Activated CD4-positive, CD25-positive, alpha-beta regulatory T cell (primary cell): ENCODE data around the gene LYPD8.
"Not testable (repeated sequence)": the region's sequence is repeated elsewhere in the genome, so short reads cannot be mapped to it uniquely, and the experiment has no call there.

Source experiments
- DNase-seq, 4 experiments: peaks; one replicate each; lab custom pipeline; 2025; lab: John Stamatoyannopoulos, UW

The LYPD8 gene

GRCh38 chr1:248755517-248755916 lies at the start of gene LYPD8:
TSS of gene LYPD8 (minus strand) at chr1:248755759. CDS start at chr1:248751081, 4,678 bp downstream.
- DNase-seq: no peak

GRCh38 chr1:248804771-248805681 lies 49.5 kb upstream of the LYPD8 start:
- no peak for DNase-seq

- not testable (repeated sequence) for DNase-seq
These were observed 47.9 kb upstream of the LYPD8 start for GRCh38 chr1:248803501-248803900.

GRCh38 chr1:248802454-248802853 lies 46.9 kb upstream of the LYPD8 start:
- no peak for DNase-seq

- no peak for DNase-seq
These were observed 44.9 kb upstream of the LYPD8 start for GRCh38 chr1:248800459-248800858.

GRCh38 chr1:248798791-248799190 lies 43.2 kb upstream of the LYPD8 start:
- no peak for DNase-seq

GRCh38 chr1:248794663-248795062 lies 39.1 kb upstream of the LYPD8 start:
- not testable (repeated sequence) for DNase-seq

- DNase-seq: no peak
These were observed 38.0 kb upstream of the LYPD8 start for GRCh38 chr1:248793592-248793991.

- no peak for DNase-seq
These were observed 36.8 kb upstream of the LYPD8 start for GRCh38 chr1:248792342-248792741.

- DNase-seq: no peak
These were observed 35.5 kb upstream of the LYPD8 start for GRCh38 chr1:248791010-248791409.

GRCh38 chr1:248790456-248790855 lies 34.9 kb upstream of the LYPD8 start:
- DNase-seq: no peak

GRCh38 chr1:248789337-248789736 lies 33.8 kb upstream of the LYPD8 start:
- DNase-seq: not testable (repeated sequence)

- DNase-seq: no peak
These were observed 32.8 kb upstream of the LYPD8 start for GRCh38 chr1:248788327-248788726.

- DNase-seq: no peak
These were observed 31.9 kb upstream of the LYPD8 start for GRCh38 chr1:248787430-248787829.

GRCh38 chr1:248786156-248786555 lies 30.6 kb upstream of the LYPD8 start:
- no peak for DNase-seq

- no peak for DNase-seq
These were observed 27.8 kb upstream of the LYPD8 start for GRCh38 chr1:248783367-248783766.

GRCh38 chr1:248782416-248783141 lies 27.0 kb upstream of the LYPD8 start:
- no peak for DNase-seq

- DNase-seq: no peak
These were observed 23.8 kb upstream of the LYPD8 start for GRCh38 chr1:248779350-248779749.

- DNase-seq: no peak
These were observed 23.3 kb upstream of the LYPD8 start for GRCh38 chr1:248778906-248779305.

GRCh38 chr1:248776991-248777390 lies 21.4 kb upstream of the LYPD8 start:
- no peak for DNase-seq

- DNase-seq: no peak
These were observed 19.9 kb upstream of the LYPD8 start for GRCh38 chr1:248775441-248775840.

GRCh38 chr1:248759644-248760043 lies 4.1 kb upstream of the LYPD8 start:
- DNase-seq: no peak

- no peak for DNase-seq
These were observed 2.8 kb upstream of the LYPD8 start for GRCh38 chr1:248758352-248758751.
